Measurements from ENCODE around the gene BLVRB.
"Not testable (repeated sequence)": the region's sequence is repeated elsewhere in the genome, so short reads cannot be mapped to it uniquely, and the experiment has no call there.

The BLVRB gene

DNA sequence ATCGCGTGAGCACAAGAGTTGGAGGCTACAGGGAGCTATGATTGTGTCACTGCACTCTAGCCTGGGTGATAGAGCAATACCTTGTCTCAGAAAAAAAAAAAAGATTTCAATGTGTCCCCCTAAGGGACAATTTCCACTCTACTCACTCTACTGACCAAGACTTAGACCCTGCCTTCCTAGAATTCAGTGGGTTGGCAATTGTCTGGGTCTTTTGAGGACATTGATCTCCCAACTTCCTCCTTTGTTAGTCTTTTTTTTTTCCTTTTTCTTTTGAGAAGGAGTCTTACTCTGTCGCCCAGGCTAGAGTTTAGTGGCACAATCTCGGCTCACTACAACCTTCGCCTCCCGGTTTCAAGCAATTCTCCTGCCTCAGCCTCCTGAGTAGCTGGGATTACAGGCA, 3.5 kb upstream of the BLVRB start:
- no peak overlapping the region for H3K4me3 ChIP-seq (replicated peaks in 1 of 2; ENCODE audit: low read depth in 2 of 2, low read length in 2 of 2)
- TF ChIP-seq CTCF (IDR thresholded peaks at IDR 0.05; ENCODE audit: low read depth, low read length) = no peak
- DNase-seq (ENCODE audit: low read depth in 2 of 2) = no peak

GRCh38 chr19:40466985-40467734, 1.6 kb upstream of the BLVRB start, which contains the start of gene SPTBN4:
Gene SPTBN4 (plus strand): TSS chr19:40467001. CDS start chr19:40472622, 5,621 bp downstream.
- H3K4me3 ChIP-seq (replicated peaks in 1 of 2; ENCODE audit: low read depth in 2 of 2, low read length in 2 of 2) = peak within 1 kb of the TSS; percentile 31 to 41
- DNase-seq (ENCODE audit: low read depth in 2 of 2) = no peak
- no peak for TF ChIP-seq CTCF (IDR thresholded peaks at IDR 0.05; ENCODE audit: low read depth, low read length)

DNA sequence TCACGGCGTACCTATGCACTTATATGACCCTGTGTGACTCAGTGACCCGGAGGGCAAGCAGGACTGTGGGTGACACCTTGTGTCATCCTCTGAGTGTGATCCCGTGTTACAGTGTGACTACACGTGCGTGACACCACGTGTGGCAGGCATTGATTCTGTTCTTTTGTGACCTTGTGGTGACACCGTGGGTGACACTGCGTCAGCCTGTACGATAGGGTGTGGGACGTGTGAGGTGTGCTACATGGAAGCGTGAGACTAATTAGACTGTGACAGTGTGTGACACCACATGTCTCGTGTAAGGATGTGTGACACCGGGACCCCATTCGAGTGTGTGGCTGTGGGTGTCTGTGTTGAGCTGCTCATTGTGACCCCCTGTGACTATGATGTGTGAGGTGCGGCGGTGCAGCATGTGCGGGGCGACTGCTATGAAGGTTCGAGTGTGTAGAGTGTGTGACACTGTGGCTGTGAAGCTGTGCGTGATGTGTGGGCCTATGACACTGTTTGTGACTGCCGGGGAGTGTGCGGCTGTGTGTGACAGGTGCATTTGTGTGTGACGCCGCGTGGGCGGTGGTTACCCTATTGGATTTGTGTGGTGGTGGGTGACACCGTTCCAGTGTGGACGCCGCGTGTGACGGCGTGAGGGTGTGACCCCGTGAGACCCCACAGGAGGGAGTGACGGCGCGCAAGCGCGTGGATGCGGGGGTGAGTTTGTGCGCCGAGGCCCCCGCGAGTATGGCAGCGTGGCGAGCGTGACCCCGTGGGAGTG, 857 bp upstream of the BLVRB start:
- no peak for TF ChIP-seq CTCF (IDR thresholded peaks at IDR 0.05; ENCODE audit: low read depth, low read length)
- no peak for DNase-seq (ENCODE audit: low read depth in 2 of 2)
- H3K4me3 ChIP-seq (replicated peaks in 1 of 2; ENCODE audit: low read depth in 2 of 2, low read length in 2 of 2) = peak overlapping the region; percentile 31 to 41

- peak overlapping the region; percentile 76 to 77 for H3K4me3 ChIP-seq (replicated peaks in 1 of 2; ENCODE audit: low read depth in 2 of 2, low read length in 2 of 2)
- peak; percentile 83 to 86 for DNase-seq (ENCODE audit: low read depth in 2 of 2)
- TF ChIP-seq CTCF (IDR thresholded peaks at IDR 0.05; ENCODE audit: low read depth, low read length) = no peak
These were observed 454 bp downstream of the BLVRB start for GRCh38 chr19:40465025-40465556.

- TF ChIP-seq CTCF (IDR thresholded peaks at IDR 0.05; ENCODE audit: low read depth, low read length) = peak; percentile 94
- peak; percentile 94 for DNase-seq (ENCODE audit: low read depth in 2 of 2)
- H3K4me3 ChIP-seq (replicated peaks in 1 of 2; ENCODE audit: low read depth in 2 of 2, low read length in 2 of 2) = peak overlapping the region; percentile 76 to 77
These were observed 1.2 kb downstream of the BLVRB start for GRCh38 chr19:40464059-40465024.

DNA sequence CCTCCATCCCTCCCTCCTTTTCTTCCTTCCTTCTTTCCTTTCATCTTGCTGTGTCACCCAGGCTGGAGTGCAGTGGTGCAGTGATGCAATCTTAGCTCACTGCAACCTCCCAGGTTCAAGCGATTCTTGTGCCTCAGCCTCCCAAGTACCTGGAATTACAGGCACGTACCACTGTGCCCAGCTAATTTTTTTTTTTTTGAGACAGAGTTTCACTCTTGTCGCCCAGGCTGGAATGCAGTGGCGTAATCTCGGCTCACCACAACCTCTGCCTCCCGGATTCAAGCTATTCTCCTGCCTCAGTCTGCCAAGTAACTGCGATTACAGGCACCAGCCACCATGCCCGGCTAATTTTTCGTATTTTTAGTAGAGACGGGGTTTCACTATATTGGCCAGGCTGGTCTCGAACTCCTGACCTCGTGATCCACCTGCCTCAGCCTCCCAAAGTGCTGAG, 1.9 kb downstream of the BLVRB start:
- DNase-seq (ENCODE audit: low read depth in 2 of 2) = peak; percentile 32 to 35
- not testable (repeated sequence) for H3K4me3 ChIP-seq (replicated peaks in 1 of 2; ENCODE audit: low read depth in 2 of 2, low read length in 2 of 2)
